ENCODE measurements around the gene ATP8A2.
A peak's percentile ranks its signal among the peaks of the same experiment; 100 is the strongest.

Gene ATP8A2

GRCh38 chr13:25682276-25682675 lies 310.5 kb downstream of the ATP8A2 start:
- TF ChIP-seq ZFX (IDR thresholded peaks at IDR 0.05) (no peak), CTCF (conservative IDR thresholded peaks at IDR 0.05) (no peak)
- no peak overlapping the region for H3K27ac ChIP-seq

GRCh38 chr13:25683056-25683455 lies 311.3 kb downstream of the ATP8A2 start:
- TF ChIP-seq CTCF (conservative IDR thresholded peaks at IDR 0.05), result no peak
- no peak for TF ChIP-seq ZFX (IDR thresholded peaks at IDR 0.05)
- no peak overlapping the region for H3K27ac ChIP-seq

- no peak overlapping the region; the same call in 1 of the 2 replicates for H3K27ac ChIP-seq
- TF ChIP-seq ZFX (IDR thresholded peaks at IDR 0.05) (no peak), CTCF (conservative IDR thresholded peaks at IDR 0.05) (no peak)
These were observed 312.0 kb downstream of the ATP8A2 start for GRCh38 chr13:25683662-25684370.

GRCh38 chr13:25684491-25684890 lies 312.7 kb downstream of the ATP8A2 start:
- no peak for TF ChIP-seq ZFX (IDR thresholded peaks at IDR 0.05)
- TF ChIP-seq CTCF (conservative IDR thresholded peaks at IDR 0.05), result no peak
- no peak overlapping the region; the same call in 1 of the 2 replicates for H3K27ac ChIP-seq

GRCh38 chr13:25686831-25687470 lies 315.2 kb downstream of the ATP8A2 start:
- no peak for TF ChIP-seq CTCF (conservative IDR thresholded peaks at IDR 0.05)
- TF ChIP-seq ZFX (IDR thresholded peaks at IDR 0.05), result no peak
- peak overlapping the region; percentile 9 for H3K27ac ChIP-seq

GRCh38 chr13:25687471-25688225 lies 315.9 kb downstream of the ATP8A2 start:
- peak overlapping the region; percentile 9 for H3K27ac ChIP-seq
- TF ChIP-seq CTCF (conservative IDR thresholded peaks at IDR 0.05), result no peak
- no peak for TF ChIP-seq ZFX (IDR thresholded peaks at IDR 0.05)

- TF ChIP-seq ZFX (IDR thresholded peaks at IDR 0.05) (no peak), CTCF (conservative IDR thresholded peaks at IDR 0.05) (no peak)
- no peak overlapping the region for H3K27ac ChIP-seq
These were observed 316.8 kb downstream of the ATP8A2 start for GRCh38 chr13:25688536-25688935.
